ENCODE results near the gene NFATC2IP. TPM values are rescaled to one million over a fixed set of nuclear protein-coding genes. Genes with fewer than 3 reads are reported as not detected.

Gene NFATC2IP
- total and polyA plus RNA-seq, 9 of the 15 experiments (the other 6 are each of a cell fraction or from before 2014, with no cell fraction given), result 15.6 to 106 (median 46.9) TPM

DNA sequence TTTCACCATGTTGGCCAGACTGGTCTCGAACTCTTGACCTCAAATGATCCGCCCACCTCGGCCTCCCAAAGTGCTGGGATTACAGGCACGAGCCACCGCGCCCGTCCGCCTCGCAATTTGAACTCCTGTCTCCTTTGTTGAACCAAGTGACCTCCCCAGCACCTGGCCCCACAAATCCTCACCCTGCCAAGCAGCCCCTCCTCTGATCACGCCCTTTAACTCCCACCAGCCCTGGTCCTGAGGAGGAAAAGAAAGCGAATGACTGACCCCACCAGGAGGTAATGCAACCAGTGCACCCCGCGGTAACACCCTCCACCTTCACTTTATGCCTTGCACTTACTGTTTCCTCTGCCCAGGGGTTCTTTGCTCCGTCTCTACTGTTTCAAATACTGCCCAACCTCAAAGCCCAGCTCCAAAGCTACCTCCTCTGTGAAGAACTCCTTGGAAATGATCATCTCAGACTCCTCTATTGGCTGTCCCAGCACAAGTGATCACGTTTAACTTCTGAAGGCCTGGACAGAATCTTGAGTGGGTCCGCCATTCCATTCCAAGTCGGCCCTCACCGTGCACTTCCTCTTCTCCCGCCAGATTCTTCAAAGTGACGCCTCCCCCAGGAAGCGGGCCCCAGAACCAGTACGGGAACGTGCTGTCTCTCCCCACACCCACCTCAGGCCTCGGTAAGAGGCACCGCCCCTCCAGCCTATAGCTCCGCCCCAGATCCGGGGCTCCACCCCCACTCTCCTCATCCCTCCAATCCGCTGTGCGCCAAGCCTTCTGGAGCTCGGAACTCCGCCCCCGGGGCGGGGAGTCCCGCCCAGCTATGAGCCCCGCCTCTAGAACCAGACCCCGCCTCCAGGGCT is 14.6 kb upstream of the NFATC2IP start (continued):
- TF ChIP-seq ZNF431 (CRISPR knock-in tag; IDR thresholded peaks at IDR 0.05) (peak; percentile 71), ZNF830 (CRISPR knock-in tag; IDR thresholded peaks at IDR 0.05) (0 out of 2 replicates have a peak, but pooled peaks have one; percentile 35), CBX5 (IDR thresholded peaks at IDR 0.05; ENCODE audit: borderline replicate concordance, low read depth) (no peak), PHF8 (IDR thresholded peaks at IDR 0.05; ENCODE audit: borderline replicate concordance, low read length) (peak; percentile 64; the same call in 1 of the 2 replicates), ATF7 (IDR thresholded peaks at IDR 0.05) (peak; percentile 74), PURB (CRISPR knock-in tag; IDR thresholded peaks at IDR 0.05; ENCODE audit: low read depth) (no peak), ATF1 (CRISPR knock-in tag; IDR thresholded peaks at IDR 0.05) (no peak), ATF1 (tag; IDR thresholded peaks at IDR 0.05) (0 out of 2 replicates have a peak, but pooled peaks have one; percentile 37), MCM3 (IDR thresholded peaks at IDR 0.05) (no peak), NR3C1 (CRISPR knock-in tag; IDR thresholded peaks at IDR 0.05) (no peak), HDAC6 (IDR thresholded peaks at IDR 0.05; ENCODE audit: low read depth, low read length) (no peak), ELF1 (tag; IDR thresholded peaks at IDR 0.05) (peak; percentile 59; the same call in 1 of the 2 replicates), TBP (optimal IDR thresholded peaks at IDR 0.05; ENCODE audit: low read depth, low read length) (peak; percentile 64), FOXP1 (CRISPR knock-in tag; IDR thresholded peaks at IDR 0.05) (peak; percentile 92), SNIP1 (IDR thresholded peaks at IDR 0.05; ENCODE audit: low read depth) (peak; percentile 63; the same call in 1 of the 2 replicates), NRF1 (conservative IDR thresholded peaks at IDR 0.05 in 1 of 2, IDR thresholded peaks at IDR 0.05 in 1 of 2) (peak; percentile 73 to 76), CBFA2T2 (conservative IDR thresholded peaks at IDR 0.05) (no peak), ZNF165 (CRISPR knock-in tag; IDR thresholded peaks at IDR 0.05; ENCODE audit: borderline replicate concordance) (no peak), NR2C2 (CRISPR knock-in tag; IDR thresholded peaks at IDR 0.05) (no peak), NR2C2 (tag; IDR thresholded peaks at IDR 0.05) (peak; percentile 45; the same call in 1 of the 2 replicates), TAF1 (IDR thresholded peaks at IDR 0.05; ENCODE audit: control insufficient read depth, extremely low read depth, insufficient read depth, low read length, severe bottlenecking) (peak; percentile 69), YY1 (IDR thresholded peaks at IDR 0.05; ENCODE audit: borderline replicate concordance in 1 of 3, control insufficient read depth in 1 of 3, extremely low read depth in 1 of 3, insufficient read depth in 3 of 3, insufficient read length in 1 of 3, insufficient replicate concordance in 2 of 3, low read depth in 1 of 3, low read length in 2 of 3) (peak in 1 of 3 experiments; percentile 66), TEAD1 (CRISPR knock-in tag; IDR thresholded peaks at IDR 0.05) (peak in 1 of 2 experiments; percentile 70; a peak in 2 of 4 replicates)
- TF ChIP-seq, protein P1, sequence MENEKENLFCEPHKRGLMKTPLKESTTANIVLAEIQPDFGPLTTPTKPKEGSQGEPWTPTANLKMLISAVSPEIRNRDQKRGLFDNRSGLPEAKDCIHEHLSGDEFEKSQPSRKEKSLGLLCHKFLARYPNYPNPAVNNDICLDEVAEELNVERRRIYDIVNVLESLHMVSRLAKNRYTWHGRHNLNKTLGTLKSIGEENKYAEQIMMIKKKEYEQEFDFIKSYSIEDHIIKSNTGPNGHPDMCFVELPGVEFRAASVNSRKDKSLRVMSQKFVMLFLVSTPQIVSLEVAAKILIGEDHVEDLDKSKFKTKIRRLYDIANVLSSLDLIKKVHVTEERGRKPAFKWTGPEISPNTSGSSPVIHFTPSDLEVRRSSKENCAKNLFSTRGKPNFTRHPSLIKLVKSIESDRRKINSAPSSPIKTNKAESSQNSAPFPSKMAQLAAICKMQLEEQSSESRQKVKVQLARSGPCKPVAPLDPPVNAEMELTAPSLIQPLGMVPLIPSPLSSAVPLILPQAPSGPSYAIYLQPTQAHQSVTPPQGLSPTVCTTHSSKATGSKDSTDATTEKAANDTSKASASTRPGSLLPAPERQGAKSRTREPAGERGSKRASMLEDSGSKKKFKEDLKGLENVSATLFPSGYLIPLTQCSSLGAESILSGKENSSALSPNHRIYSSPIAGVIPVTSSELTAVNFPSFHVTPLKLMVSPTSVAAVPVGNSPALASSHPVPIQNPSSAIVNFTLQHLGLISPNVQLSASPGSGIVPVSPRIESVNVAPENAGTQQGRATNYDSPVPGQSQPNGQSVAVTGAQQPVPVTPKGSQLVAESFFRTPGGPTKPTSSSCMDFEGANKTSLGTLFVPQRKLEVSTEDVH (IDR thresholded peaks at IDR 0.05; ENCODE audit: low read depth, partially characterized antibody), result peak; percentile 89
- TF ChIP-seq, protein P2, sequence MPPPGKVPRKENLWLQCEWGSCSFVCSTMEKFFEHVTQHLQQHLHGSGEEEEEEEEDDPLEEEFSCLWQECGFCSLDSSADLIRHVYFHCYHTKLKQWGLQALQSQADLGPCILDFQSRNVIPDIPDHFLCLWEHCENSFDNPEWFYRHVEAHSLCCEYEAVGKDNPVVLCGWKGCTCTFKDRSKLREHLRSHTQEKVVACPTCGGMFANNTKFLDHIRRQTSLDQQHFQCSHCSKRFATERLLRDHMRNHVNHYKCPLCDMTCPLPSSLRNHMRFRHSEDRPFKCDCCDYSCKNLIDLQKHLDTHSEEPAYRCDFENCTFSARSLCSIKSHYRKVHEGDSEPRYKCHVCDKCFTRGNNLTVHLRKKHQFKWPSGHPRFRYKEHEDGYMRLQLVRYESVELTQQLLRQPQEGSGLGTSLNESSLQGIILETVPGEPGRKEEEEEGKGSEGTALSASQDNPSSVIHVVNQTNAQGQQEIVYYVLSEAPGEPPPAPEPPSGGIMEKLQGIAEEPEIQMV (tag; conservative IDR thresholded peaks at IDR 0.05; ENCODE audit: low read depth), result no peak

Data from K562 (cell line).